Ovary (tissue), 9 donors: ENCODE data around the gene TSPEAR. TPM values are rescaled to one million over a fixed set of nuclear protein-coding genes. Genes with fewer than 3 reads are reported as not detected.

ENCODE experiments used
- DNase-seq, 5 donors: peaks; one replicate each; pipeline ENCODE4 v3.0.0-alpha.2; 2019 to 2020
- H3K27ac ChIP-seq, 2 donors: fragments of 200-600 bp; one replicate each; pipeline versions ENCODE4 v1.5.1 to v1.8.0; 2019 to 2022
- H3K27me3 ChIP-seq: fragments of 200-600 bp; one replicate; pipeline ENCODE4 v1.8.0; 2022
- H3K36me3 ChIP-seq: fragments of 200-600 bp; sonication (generic); one replicate; pipeline ENCODE4 v1.5.1; 2019
- H3K4me1 ChIP-seq: one replicate; pipeline ENCODE4 v1.8.1; 2013; ENCODE audit warnings: mild to moderate bottlenecking, moderate library complexity; ENCODE audit not compliant: insufficient read depth
- H3K4me3 ChIP-seq: fragments of 200-600 bp; sonication (generic); one replicate; pipeline ENCODE4 v1.5.1; 2017
- H3K9me3 ChIP-seq, 2 donors: fragments of 200-600 bp in 1 of 2; sonication (generic) in 1 of 2; one replicate each; pipeline versions ENCODE4 v1.5.1 to v1.8.1; 2013 to 2019; ENCODE audit warnings: mild to moderate bottlenecking in 1 of 2, moderate library complexity in 1 of 2
- CTCF ChIP-seq, 3 donors: fragments of 450-650 bp in 2 of 3; fragments of 200-600 bp in 1 of 3; IDR thresholded peaks; one replicate each; pipeline versions ENCODE4 v1.5.1 to v1.8.0; 2016 to 2022; ENCODE audit warnings: antibody characterized with exemption in 3 of 3, mild to moderate bottlenecking in 1 of 3
- EP300 ChIP-seq: sonication (generic); formaldehyde crosslinking; IDR thresholded peaks from one replicate; pipeline ENCODE4 v1.6.1; 2017; ENCODE audit warnings: antibody characterized with exemption
- POLR2A ChIP-seq: fragments of 450-650 bp; IDR thresholded peaks from one replicate; pipeline ENCODE4 v1.6.1; 2017; ENCODE audit warnings: antibody characterized with exemption, mild to moderate bottlenecking, moderate library complexity
- WGBS, 3 donors: extraction: QIAGEN DNeasy Blood & Tissue Kit in 1 of 3; methylation state at CpG; one replicate each; pipeline versions ENCODE4 v1.1.5 to v1.1.7; 2013 to 2017; 5-methylcytosine and 5-hydroxymethylcytosine counted together
- intact Hi-C, 4 donors: fragments of 100-400 bp; cut with DNase I; formaldehyde crosslinking; loops; one replicate each; pipeline versions ENCODE4 v1.11.0 to v1.15.1; 2022 to 2023
- polyA plus RNA-seq, 2 donors: library from polyadenylated mRNA; stranded (reverse); fragments of 200-250 nt in 1 of 2; fragments of 350-450 nt in 1 of 2; fragmentation: Illumina TruSeq in 1 of 2; extraction: RNeasy Lipid Tissue Mini Kit (QIAGEN cat#74804) in 1 of 2; gene quantifications; one replicate each; pipeline ENCODE4 v1.2.3, GENCODE V29; 2013 to 2014
- total RNA-seq, 7 donors: library from RNA; depleted of rRNA in 2 of 7; stranded (reverse); fragments of >200 nt in 2 of 7; fragmentation: NEBNext Ultra II Directional in 3 of 7; extraction: Animal tissue kit (Norgen Biotek cat#: 25700) in 3 of 7; gene quantifications; one replicate each; pipeline versions ENCODE4 v1.1.0 to v1.2.4, GENCODE V29; 2016 to 2023
- donor health status: DM: no; HTN: no; CAD: no; lungs with moderate emphysema.
- donor health status: DM: no; HTN: no; CAD: no.
- donor health status: Bipolar disorder and iron deficiency.
- donor health status: DM: yes; HTN: yes; CAD: no.
- donor health status: DM: no; HTN: no; CAD: no.
- donor health status: DM: yes; HTN: yes; CAD: no.

The TSPEAR gene
- total and polyA plus RNA-seq, 9 donors: 0.07 to 0.27 (median 0.11) TPM; not detected in 4

- H3K27me3 ChIP-seq: no peaks in the 10 kb centered on the region
- no peak overlapping the region for H3K27ac ChIP-seq
- WGBS, 3 donors: 96 to 97% (median 96%) methylated on average over 8 of the region's 8 CpGs
- no peaks in the 10 kb centered on the region for H3K36me3 ChIP-seq
- no peak for DNase-seq
- no peak overlapping the region for H3K4me3 ChIP-seq
- peaks cover 10% of the 10 kb centered on the region for H3K4me1 ChIP-seq
- no peaks in the 10 kb centered on the region for H3K9me3 ChIP-seq
- TF ChIP-seq POLR2A (no peak), CTCF (IDR thresholded peaks at IDR 0.05) (no peak), EP300 (no peak)
- intact Hi-C loops: loop anchor here in 1 of 4 donors (10.0 kb wide), 1 partner anchor 106 kb away; the partner anchor contains the start of gene TRPM2
Observed at GRCh38 chr21:44460441-44460755, 251.0 kb downstream of the TSPEAR start.

DNA sequence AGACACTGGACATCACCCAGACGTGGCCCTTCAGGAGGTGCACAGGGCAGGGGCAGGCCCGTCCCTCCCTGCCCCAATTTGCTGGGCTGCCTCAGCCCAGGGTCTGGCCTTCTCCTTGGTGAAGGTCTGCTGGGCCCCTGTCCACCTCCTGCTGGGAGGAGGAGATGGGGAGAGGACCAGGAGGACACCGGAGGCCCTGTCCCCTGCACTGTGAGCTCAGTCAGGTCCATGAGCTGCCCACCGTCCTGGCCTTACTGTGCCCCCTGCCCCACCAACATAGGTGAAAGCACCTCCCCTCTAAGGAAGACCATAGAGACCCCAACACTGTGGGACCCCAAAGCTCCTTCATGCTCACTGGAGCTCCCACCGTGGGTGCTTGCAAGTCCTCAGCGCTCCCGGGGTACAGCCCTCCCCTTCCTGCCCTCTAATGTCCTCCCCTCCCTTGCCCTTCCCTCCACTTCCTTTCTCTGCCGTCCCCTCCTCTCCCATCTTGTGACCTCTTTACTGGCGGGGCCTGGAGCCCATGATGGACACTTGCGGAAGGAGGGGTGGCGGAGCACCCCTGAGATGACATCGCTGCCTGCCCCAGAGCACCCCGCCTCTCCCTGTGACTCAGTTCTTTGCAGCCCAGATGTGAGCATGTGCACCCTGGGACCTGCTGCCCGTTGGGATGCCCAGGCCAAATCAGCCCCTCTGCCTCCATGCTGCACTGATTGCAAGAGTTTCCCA lies 251.5 kb downstream of the TSPEAR start:
- no peak overlapping the region for H3K4me3 ChIP-seq
- H3K4me1 ChIP-seq: peaks cover 10% of the 10 kb centered on the region
- H3K9me3 ChIP-seq: no peaks in the 10 kb centered on the region
- no peak for DNase-seq
- H3K36me3 ChIP-seq: no peaks in the 10 kb centered on the region
- H3K27me3 ChIP-seq: no peaks in the 10 kb centered on the region
- no peak overlapping the region for H3K27ac ChIP-seq
- intact Hi-C loops: loop anchor here in 1 of 4 donors (10.0 kb wide), 1 partner anchor 105 kb away; the partner anchor contains the start of gene TRPM2
- 86 to 87% (median 87%) methylated on average over 14 of the region's 14 CpGs for WGBS, 3 donors
- TF ChIP-seq CTCF (IDR thresholded peaks at IDR 0.05): no peak
- no peak for TF ChIP-seq POLR2A
- no peak for TF ChIP-seq EP300

GRCh38 chr21:44458971-44459711 lies 252.2 kb downstream of the TSPEAR start:
- 89 to 95% (median 94%) methylated on average over 19 of the region's 19 CpGs for WGBS, 3 donors

More at GRCh38 chr21:44458971-44459711, 252.2 kb downstream of the TSPEAR start:
- no peaks in the 10 kb centered on the region for H3K27me3 ChIP-seq
- H3K4me3 ChIP-seq: no peak overlapping the region
- peaks cover 12% of the 10 kb centered on the region for H3K4me1 ChIP-seq
- TF ChIP-seq EP300 (no peak), CTCF (IDR thresholded peaks at IDR 0.05) (no peak), POLR2A (no peak)
- H3K36me3 ChIP-seq: no peaks in the 10 kb centered on the region
- intact Hi-C loops: no loop called here
- no peak overlapping the region for H3K27ac ChIP-seq
- no peak for DNase-seq
- no peaks in the 10 kb centered on the region for H3K9me3 ChIP-seq
